Transverse colon (tissue), 4 donors: Measurements from ENCODE around the gene TMEM176A. TPM values are rescaled to one million over a fixed set of nuclear protein-coding genes. Genes with fewer than 3 reads are reported as not detected.

Experiments used
- DNase-seq: peaks from one replicate; pipeline ENCODE4 v3.0.0-alpha.2; 2019
- H3K27ac ChIP-seq, 4 donors: fragments of 200-600 bp; sonication (generic); 2 replicates each; pipeline ENCODE4 v1.5.1; 2016 to 2018; ENCODE audit warnings: inconsistent platforms in 4 of 4
- H3K27me3 ChIP-seq: fragments of 200-600 bp; sonication (generic); 2 replicates; pipeline ENCODE4 v1.5.1; 2017; ENCODE audit warnings: inconsistent platforms
- H3K36me3 ChIP-seq, 4 donors: fragments of 200-600 bp; sonication (generic); 2 replicates each; pipeline ENCODE4 v1.5.1; 2017 to 2019; ENCODE audit warnings: inconsistent platforms in 4 of 4
- H3K4me1 ChIP-seq, 4 donors: fragments of 200-600 bp; sonication (generic); 2 replicates each; pipeline ENCODE4 v1.5.1; 2017 to 2020; ENCODE audit warnings: inconsistent platforms in 4 of 4
- H3K4me3 ChIP-seq, 4 donors: fragments of 200-600 bp; sonication (generic); 1 replicate in 1 of 4; 2 replicates in 3 of 4; pipeline versions ENCODE4 v1.5.1 to v1.6.1; 2017 to 2019; ENCODE audit warnings: inconsistent platforms in 4 of 4
- H3K9me3 ChIP-seq, 2 donors: fragments of 200-600 bp; sonication (generic); 2 replicates each; pipeline ENCODE4 v1.5.1; 2017 to 2019; ENCODE audit warnings: inconsistent platforms in 2 of 2
- EP300 ChIP-seq: sonication (generic); formaldehyde crosslinking; IDR thresholded peaks from one replicate; pipeline ENCODE4 v1.6.1; 2017; ENCODE audit warnings: antibody characterized with exemption, low read depth
- POLR2A ChIP-seq: fragments of 450-650 bp; IDR thresholded peaks from one replicate; pipeline ENCODE4 v1.6.1; 2016; ENCODE audit warnings: antibody characterized with exemption, mild to moderate bottlenecking, moderate library complexity
- POLR2AphosphoS5 ChIP-seq, 3 donors: sonication (generic); formaldehyde crosslinking; IDR thresholded peaks; one replicate each; pipeline ENCODE4 v1.6.1; 2016; ENCODE audit warnings: antibody characterized with exemption in 3 of 3
- WGBS, 2 donors: methylation state at CpG; one replicate each; pipeline ENCODE4 v1.1.5; 2018; ENCODE audit warnings: low coverage in 1 of 2; 5-methylcytosine and 5-hydroxymethylcytosine counted together
- in situ Hi-C, 4 donors: fragments of 200-750 bp; cut with MboI; loops; one replicate each; pipeline versions ENCODE4 v1.15.0 to v1.15.1; 2017; ENCODE audit warnings: low sequenced_read_pairs in 3 of 4, low pct_ligation_motif_present in 1 of 4, low pct_unique_long_range_greater_than_20kb in 1 of 4
- intact Hi-C: fragments of 100-400 bp; cut with DNase I; formaldehyde crosslinking; loops from one replicate; pipeline ENCODE4 v1.15.1; 2023; ENCODE audit warnings: low total_unique reads
- total RNA-seq, 4 donors: library from RNA; depleted of rRNA; stranded (reverse); fragments of >200 nt; gene quantifications; one replicate each; pipeline ENCODE4 v1.1.0, GENCODE V29; 2016
- TF ChIP-seq, protein P1 (sequence below), 5 experiments: fragments of 200-600 bp in 3 of 5; fragments of 450-650 bp in 2 of 5; sonication (generic) in 3 of 5; IDR thresholded peaks; 1 replicate in 2 of 5; 2 replicates in 3 of 5; pipeline ENCODE4 v1.5.1; 2016 to 2017; ENCODE audit warnings: antibody characterized with exemption in 5 of 5, inconsistent platforms in 3 of 5, mild to moderate bottlenecking in 2 of 5, moderate library complexity in 1 of 5

TMEM176A gene
- total RNA-seq, 4 donors from 2014 or later = 44.6 to 210 (median 171) TPM

DNA sequence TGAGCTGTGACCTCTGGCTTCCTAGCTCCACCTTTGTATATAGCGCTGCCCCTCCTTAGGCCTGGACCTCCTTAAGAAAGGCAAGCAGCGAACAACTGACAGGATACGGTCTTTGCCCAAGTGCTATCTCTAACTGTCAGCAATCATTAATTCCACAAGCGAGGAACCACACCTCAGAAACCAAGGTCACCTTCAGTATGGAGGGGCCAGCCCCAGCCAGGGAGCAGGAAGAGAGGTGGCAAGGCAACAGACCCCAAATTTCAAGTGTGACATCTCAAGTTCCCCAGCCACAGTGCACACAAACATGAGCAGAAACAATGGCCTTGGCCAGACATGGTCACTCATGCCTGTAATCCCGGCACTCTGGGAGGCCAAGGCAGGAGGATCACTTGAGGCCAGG, 47.0 kb downstream of the TMEM176A start:
- no peak overlapping the region for H3K4me3 ChIP-seq
- WGBS, 2 donors = 80 to 90% methylated on average over 1 to 5 of the region's 5 CpGs
- in situ Hi-C loops (no loop called here), intact Hi-C loops (no loop called here)
- H3K27me3 ChIP-seq = no peaks in the 10 kb centered on the region
- no peak overlapping the region for H3K27ac ChIP-seq
- no peak for DNase-seq
- no peaks in the 10 kb centered on the region for H3K9me3 ChIP-seq
- H3K4me1 ChIP-seq = peaks cover 0 to 9% (median 0%) of the 10 kb centered on the region in 4 donors
- no peaks in the 10 kb centered on the region for H3K36me3 ChIP-seq
- TF ChIP-seq, protein P1, sequence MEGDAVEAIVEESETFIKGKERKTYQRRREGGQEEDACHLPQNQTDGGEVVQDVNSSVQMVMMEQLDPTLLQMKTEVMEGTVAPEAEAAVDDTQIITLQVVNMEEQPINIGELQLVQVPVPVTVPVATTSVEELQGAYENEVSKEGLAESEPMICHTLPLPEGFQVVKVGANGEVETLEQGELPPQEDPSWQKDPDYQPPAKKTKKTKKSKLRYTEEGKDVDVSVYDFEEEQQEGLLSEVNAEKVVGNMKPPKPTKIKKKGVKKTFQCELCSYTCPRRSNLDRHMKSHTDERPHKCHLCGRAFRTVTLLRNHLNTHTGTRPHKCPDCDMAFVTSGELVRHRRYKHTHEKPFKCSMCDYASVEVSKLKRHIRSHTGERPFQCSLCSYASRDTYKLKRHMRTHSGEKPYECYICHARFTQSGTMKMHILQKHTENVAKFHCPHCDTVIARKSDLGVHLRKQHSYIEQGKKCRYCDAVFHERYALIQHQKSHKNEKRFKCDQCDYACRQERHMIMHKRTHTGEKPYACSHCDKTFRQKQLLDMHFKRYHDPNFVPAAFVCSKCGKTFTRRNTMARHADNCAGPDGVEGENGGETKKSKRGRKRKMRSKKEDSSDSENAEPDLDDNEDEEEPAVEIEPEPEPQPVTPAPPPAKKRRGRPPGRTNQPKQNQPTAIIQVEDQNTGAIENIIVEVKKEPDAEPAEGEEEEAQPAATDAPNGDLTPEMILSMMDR (IDR thresholded peaks at IDR 0.05) = no peak
- no peak for TF ChIP-seq POLR2A

DNA sequence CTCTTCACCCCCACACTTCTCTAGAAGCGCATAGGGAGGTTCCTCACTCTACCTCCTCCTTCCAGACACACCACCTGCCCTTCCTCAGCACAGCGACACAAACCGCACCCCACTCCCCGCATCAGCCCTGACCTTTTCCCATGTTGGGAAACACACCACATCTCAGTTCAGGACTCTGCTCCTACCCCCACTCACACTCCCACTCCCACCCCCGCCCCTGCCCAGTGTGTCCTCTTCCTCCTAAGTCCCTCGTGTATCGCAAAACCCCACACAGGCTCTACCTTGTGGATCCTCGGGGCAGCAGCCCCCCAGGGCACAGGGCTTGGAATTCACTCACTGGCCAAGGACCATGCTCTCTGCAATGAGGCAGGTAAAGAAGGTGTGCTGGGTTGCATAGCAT, 47.5 kb downstream of the TMEM176A start:
- no peak for TF ChIP-seq POLR2AphosphoS5 (IDR thresholded peaks at IDR 0.05)
- TF ChIP-seq POLR2A = no peak
- TF ChIP-seq, protein P1 (IDR thresholded peaks at IDR 0.05) = no peak
- TF ChIP-seq EP300 = no peak
- in situ Hi-C loops (no loop called here), intact Hi-C loops (no loop called here)
- peaks cover 0 to 9% (median 0%) of the 10 kb centered on the region in 4 donors for H3K4me1 ChIP-seq
- H3K27ac ChIP-seq = no peak overlapping the region
- no peak overlapping the region for H3K4me3 ChIP-seq
- no peaks in the 10 kb centered on the region for H3K27me3 ChIP-seq
- 80 to 93% methylated on average over 1 to 8 of the region's 8 CpGs for WGBS, 2 donors
- no peak for DNase-seq
- H3K36me3 ChIP-seq = no peaks in the 10 kb centered on the region
- H3K9me3 ChIP-seq = no peaks in the 10 kb centered on the region

DNA sequence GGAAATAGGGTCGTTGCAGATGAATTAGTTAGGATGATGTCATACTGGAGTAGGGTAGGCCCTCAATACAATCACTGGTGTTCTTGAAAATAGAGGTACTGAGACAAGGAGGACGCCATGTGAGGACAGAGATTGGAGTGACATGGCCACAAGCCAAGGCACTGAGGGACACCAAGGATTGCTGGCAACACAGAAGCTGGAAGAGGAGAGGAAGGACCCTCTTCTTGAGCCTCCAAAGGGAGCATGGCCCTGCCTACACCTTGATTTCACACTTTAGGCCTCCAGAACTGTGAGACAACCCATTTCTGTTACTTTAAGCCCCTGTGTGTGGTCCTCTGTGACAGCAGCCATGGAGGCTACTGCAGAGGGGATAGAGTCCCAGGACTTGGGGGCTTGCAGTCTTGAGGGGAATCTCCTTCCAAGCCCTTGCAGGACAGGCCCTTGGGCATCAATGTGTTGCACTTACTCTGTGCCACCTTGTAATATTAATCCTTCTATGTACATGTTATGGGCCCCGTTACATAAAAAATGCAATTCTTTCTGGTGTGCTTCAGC, 48.1 kb downstream of the TMEM176A start:
- H3K4me3 ChIP-seq = no peak overlapping the region
- H3K27me3 ChIP-seq = no peaks in the 10 kb centered on the region
- H3K4me1 ChIP-seq = peaks cover 0 to 9% (median 0%) of the 10 kb centered on the region in 4 donors
- no peaks in the 10 kb centered on the region for H3K36me3 ChIP-seq
- intact Hi-C loops = no loop called here
- in situ Hi-C loops = no loop called here
- no peak for TF ChIP-seq POLR2AphosphoS5 (IDR thresholded peaks at IDR 0.05)
- TF ChIP-seq POLR2A = no peak
- TF ChIP-seq EP300 = no peak
- TF ChIP-seq, protein P1 (IDR thresholded peaks at IDR 0.05) = no peak
- no peaks in the 10 kb centered on the region for H3K9me3 ChIP-seq
- 88 to 89% methylated on average over 3 of the region's 3 CpGs for WGBS, 2 donors
- H3K27ac ChIP-seq = no peak overlapping the region
- DNase-seq = no peak

DNA sequence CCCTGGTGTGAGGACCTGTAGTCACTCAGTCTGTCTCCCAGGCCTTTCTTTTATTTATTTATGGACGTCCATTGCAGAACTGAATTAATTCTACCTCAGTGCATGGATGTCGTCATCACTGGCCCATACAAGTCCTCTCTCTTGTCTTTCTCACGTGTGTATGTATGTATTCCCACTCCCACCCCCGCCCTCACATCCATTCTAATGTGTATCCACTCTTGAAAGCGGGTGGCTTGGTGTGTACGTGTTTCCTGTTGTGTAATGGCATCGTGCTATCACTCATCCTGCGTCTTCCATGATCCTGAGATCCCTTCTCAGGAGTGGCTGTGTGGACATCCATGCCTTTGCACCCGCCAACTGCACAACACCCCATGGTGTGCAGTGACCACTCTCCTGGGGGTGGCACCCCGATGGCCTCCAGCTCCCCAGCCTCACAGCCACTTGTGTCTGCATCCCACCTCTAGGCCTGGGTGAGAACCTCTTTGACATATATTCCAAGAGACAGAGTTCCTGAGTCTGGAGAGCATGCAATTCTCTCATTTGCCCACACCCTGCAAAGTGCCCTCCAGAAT, 48.7 kb downstream of the TMEM176A start:
- Histone ChIP-seq H3K9me3 (no peaks in the 10 kb centered on the region), H3K36me3 (no peaks in the 10 kb centered on the region), H3K27ac (no peak overlapping the region), H3K4me3 (no peak overlapping the region), H3K4me1 (peaks cover 0 to 16% (median 0%) of the 10 kb centered on the region in 4 donors), H3K27me3 (no peaks in the 10 kb centered on the region)
- in situ Hi-C loops (no loop called here), intact Hi-C loops (no loop called here)
- 87% methylated on average over 10 of the region's 10 CpGs; no CpG with 5 or more reads in 1 of the 2 donors for WGBS, 2 donors
- TF ChIP-seq, protein P1 (IDR thresholded peaks at IDR 0.05) = no peak
- TF ChIP-seq POLR2AphosphoS5 (IDR thresholded peaks at IDR 0.05) (no peak), EP300 (no peak), POLR2A (no peak)
- DNase-seq = no peak
